ENCODE results near the gene MARCHF7.
"Not testable (repeated sequence)": the region's sequence is repeated elsewhere in the genome, so short reads cannot be mapped to it uniquely, and the experiment has no call there.

Gene MARCHF7

DNA sequence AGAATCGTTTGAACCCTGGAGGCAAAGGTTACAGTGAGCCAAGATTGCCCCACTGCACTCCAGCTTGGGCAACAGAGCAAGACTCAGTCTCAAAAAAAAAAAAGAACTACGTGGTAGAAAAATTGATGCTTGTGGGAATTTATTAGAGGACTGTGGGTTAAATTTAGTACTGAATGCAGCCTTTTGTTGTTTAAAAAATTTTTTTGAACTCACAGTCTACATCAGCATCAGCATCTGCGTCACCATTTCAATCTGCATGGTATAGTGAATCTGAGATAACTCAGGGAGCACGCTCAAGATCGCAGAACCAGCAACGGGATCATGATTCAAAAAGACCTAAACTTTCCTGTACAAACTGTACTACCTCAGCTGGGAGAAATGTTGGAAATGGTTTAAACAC is 30.5 kb downstream of the MARCHF7 start:
- Histone ChIP-seq H3K4me2 (ENCODE audit: low read length) (no peak overlapping the region), H3F3A (ENCODE audit: control insufficient read depth, insufficient read depth) (no peaks in the 10 kb centered on the region), H3K9me3 (ENCODE audit: control insufficient read depth, insufficient read depth, low read length) (no peaks in the 10 kb centered on the region), H3K27me3 (ENCODE audit: control insufficient read depth, low read length) (no peaks in the 10 kb centered on the region), H3K4me1 (ENCODE audit: control insufficient read depth, low read length) (no peaks in the 10 kb centered on the region), H4K20me1 (ENCODE audit: control insufficient read depth, insufficient read depth, low read depth, low read length) (no peaks in the 10 kb centered on the region), H3K27ac (ENCODE audit: low read depth, low read length) (no peak overlapping the region), H3K4me3 (ENCODE audit: low read length) (no peak overlapping the region), H3K9me2 (replicated peaks; ENCODE audit: control insufficient read depth, low read length) (no peaks in the 10 kb centered on the region), H3K36me3 (ENCODE audit: control insufficient read depth, low read length) (peaks cover 90% of the 10 kb centered on the region), H3K79me2 (ENCODE audit: control insufficient read depth, low read length) (peaks cover 77% of the 10 kb centered on the region)
- TF ChIP-seq, protein P1, sequence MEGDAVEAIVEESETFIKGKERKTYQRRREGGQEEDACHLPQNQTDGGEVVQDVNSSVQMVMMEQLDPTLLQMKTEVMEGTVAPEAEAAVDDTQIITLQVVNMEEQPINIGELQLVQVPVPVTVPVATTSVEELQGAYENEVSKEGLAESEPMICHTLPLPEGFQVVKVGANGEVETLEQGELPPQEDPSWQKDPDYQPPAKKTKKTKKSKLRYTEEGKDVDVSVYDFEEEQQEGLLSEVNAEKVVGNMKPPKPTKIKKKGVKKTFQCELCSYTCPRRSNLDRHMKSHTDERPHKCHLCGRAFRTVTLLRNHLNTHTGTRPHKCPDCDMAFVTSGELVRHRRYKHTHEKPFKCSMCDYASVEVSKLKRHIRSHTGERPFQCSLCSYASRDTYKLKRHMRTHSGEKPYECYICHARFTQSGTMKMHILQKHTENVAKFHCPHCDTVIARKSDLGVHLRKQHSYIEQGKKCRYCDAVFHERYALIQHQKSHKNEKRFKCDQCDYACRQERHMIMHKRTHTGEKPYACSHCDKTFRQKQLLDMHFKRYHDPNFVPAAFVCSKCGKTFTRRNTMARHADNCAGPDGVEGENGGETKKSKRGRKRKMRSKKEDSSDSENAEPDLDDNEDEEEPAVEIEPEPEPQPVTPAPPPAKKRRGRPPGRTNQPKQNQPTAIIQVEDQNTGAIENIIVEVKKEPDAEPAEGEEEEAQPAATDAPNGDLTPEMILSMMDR (IDR thresholded peaks at IDR 0.05; ENCODE audit: low read depth, low read length, poor library complexity, severe bottlenecking) = no peak
- TF ChIP-seq EZH2phosphoT487 (IDR thresholded peaks at IDR 0.05; ENCODE audit: borderline replicate concordance, low read length) = no peak

DNA sequence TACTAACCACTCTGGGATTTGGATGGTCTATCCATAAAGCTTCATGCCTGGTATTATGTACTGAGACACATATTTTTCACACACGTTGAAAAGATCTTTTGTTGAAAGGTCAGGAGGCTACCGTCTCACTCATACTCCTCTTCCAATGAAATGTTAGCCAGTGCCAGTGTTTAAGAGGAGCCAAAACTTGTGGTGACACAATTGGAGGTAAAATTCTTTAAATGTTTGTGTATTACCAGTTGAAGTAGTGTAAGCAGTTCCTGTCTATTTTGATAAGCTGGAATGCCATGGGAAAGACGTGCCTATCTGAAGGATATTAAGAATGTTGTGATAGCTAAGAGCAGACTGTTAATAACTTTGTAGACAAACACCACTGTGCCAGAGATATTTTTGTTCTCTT is 32.1 kb downstream of the MARCHF7 start:
- Histone ChIP-seq H3K4me2 (ENCODE audit: low read length) (no peak overlapping the region), H3K9me3 (ENCODE audit: control insufficient read depth, insufficient read depth, low read length) (no peaks in the 10 kb centered on the region), H3K27me3 (ENCODE audit: control insufficient read depth, low read length) (no peaks in the 10 kb centered on the region), H3K9me2 (replicated peaks; ENCODE audit: control insufficient read depth, low read length) (no peaks in the 10 kb centered on the region), H4K20me1 (ENCODE audit: control insufficient read depth, insufficient read depth, low read depth, low read length) (no peaks in the 10 kb centered on the region), H3F3A (ENCODE audit: control insufficient read depth, insufficient read depth) (no peaks in the 10 kb centered on the region), H3K27ac (ENCODE audit: low read depth, low read length) (no peak overlapping the region), H3K4me3 (ENCODE audit: low read length) (no peak overlapping the region), H3K4me1 (ENCODE audit: control insufficient read depth, low read length) (no peaks in the 10 kb centered on the region), H3K36me3 (ENCODE audit: control insufficient read depth, low read length) (peaks cover 88% of the 10 kb centered on the region), H3K79me2 (ENCODE audit: control insufficient read depth, low read length) (peaks cover 71% of the 10 kb centered on the region)
- no peak for TF ChIP-seq EZH2phosphoT487 (IDR thresholded peaks at IDR 0.05; ENCODE audit: borderline replicate concordance, low read length)
- TF ChIP-seq, protein P1 (IDR thresholded peaks at IDR 0.05; ENCODE audit: low read depth, low read length, poor library complexity, severe bottlenecking) = no peak

DNA sequence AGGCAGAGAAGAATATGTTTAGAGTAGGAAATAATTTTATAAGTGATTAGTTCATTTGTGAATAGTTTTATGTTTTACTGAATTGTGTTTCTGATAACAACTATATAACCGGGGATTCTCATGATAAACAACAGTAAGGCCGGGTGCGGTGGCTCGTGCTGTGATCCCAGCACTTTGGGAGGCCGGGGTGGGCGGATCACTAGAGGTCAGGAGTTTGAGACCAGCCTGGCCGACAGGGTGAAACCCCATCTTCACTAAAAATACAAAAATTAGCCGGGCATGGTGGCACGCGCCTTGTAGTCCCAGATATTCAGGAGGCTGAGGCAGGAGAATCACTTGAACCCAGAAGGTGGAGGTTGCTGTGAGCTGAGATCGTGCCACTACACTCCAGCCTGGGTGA is 32.9 kb downstream of the MARCHF7 start:
- peaks cover 89% of the 10 kb centered on the region for H3K36me3 ChIP-seq (ENCODE audit: control insufficient read depth, low read length)

DNA sequence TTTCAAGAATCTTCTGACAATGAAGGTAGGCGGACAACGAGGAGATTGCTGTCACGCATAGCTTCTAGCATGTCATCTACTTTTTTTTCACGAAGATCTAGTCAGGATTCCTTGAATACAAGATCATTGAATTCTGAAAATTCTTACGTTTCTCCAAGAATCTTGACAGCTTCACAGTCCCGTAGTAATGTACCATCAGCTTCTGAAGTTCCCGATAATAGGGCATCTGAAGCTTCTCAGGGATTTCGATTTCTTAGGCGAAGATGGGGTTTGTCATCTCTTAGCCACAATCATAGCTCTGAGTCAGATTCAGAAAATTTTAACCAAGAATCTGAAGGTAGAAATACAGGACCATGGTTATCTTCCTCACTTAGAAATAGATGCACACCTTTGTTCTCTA is 35.8 kb downstream of the MARCHF7 start:
- Histone ChIP-seq H3K79me2 (ENCODE audit: control insufficient read depth, low read length) (peaks cover 62% of the 10 kb centered on the region), H3K9me2 (replicated peaks; ENCODE audit: control insufficient read depth, low read length) (no peaks in the 10 kb centered on the region), H3K4me3 (ENCODE audit: low read length) (no peak overlapping the region), H3K36me3 (ENCODE audit: control insufficient read depth, low read length) (peaks cover 88% of the 10 kb centered on the region), H3K27ac (ENCODE audit: low read depth, low read length) (no peak overlapping the region), H3K4me2 (ENCODE audit: low read length) (no peak overlapping the region), H3K4me1 (ENCODE audit: control insufficient read depth, low read length) (no peaks in the 10 kb centered on the region), H3F3A (ENCODE audit: control insufficient read depth, insufficient read depth) (no peaks in the 10 kb centered on the region; the same call in 1 of the 2 replicates), H4K20me1 (ENCODE audit: control insufficient read depth, insufficient read depth, low read depth, low read length) (peaks cover 8% of the 10 kb centered on the region; the same call in 1 of the 2 replicates), H3K9me3 (ENCODE audit: control insufficient read depth, insufficient read depth, low read length) (no peaks in the 10 kb centered on the region), H3K27me3 (ENCODE audit: control insufficient read depth, low read length) (no peaks in the 10 kb centered on the region)
- TF ChIP-seq, protein P1 (IDR thresholded peaks at IDR 0.05; ENCODE audit: low read depth, low read length, poor library complexity, severe bottlenecking) = no peak
- TF ChIP-seq EZH2phosphoT487 (IDR thresholded peaks at IDR 0.05; ENCODE audit: borderline replicate concordance, low read length) = no peak

More for the DNA sequence above, 32.9 kb downstream of the MARCHF7 start:
- H3F3A ChIP-seq (ENCODE audit: control insufficient read depth, insufficient read depth); H4K20me1 ChIP-seq (ENCODE audit: control insufficient read depth, insufficient read depth, low read depth, low read length); H3K4me2 ChIP-seq (ENCODE audit: low read length); H3K9me3 ChIP-seq (ENCODE audit: control insufficient read depth, insufficient read depth, low read length); H3K4me1 ChIP-seq (ENCODE audit: control insufficient read depth, low read length); H3K27ac ChIP-seq (ENCODE audit: low read depth, low read length); H3K27me3 ChIP-seq (ENCODE audit: control insufficient read depth, low read length); H3K4me3 ChIP-seq (ENCODE audit: low read length); H3K9me2 ChIP-seq (replicated peaks; ENCODE audit: control insufficient read depth, low read length): not testable (repeated sequence)
- peaks cover 69% of the 10 kb centered on the region for H3K79me2 ChIP-seq (ENCODE audit: control insufficient read depth, low read length)
